Adrenal gland (tissue), 12 donors: ENCODE results near the gene GPRIN3. TPM values are rescaled to one million over a fixed set of nuclear protein-coding genes. Genes with fewer than 3 reads are reported as not detected.

Experiments
- DNase-seq, 7 donors: peaks; one replicate each; pipeline ENCODE4 v3.0.0-alpha.2; 2019 to 2020
- H3K27ac ChIP-seq, 5 donors: fragments of 200-600 bp; sonication (generic) in 4 of 5; 1 replicate in 3 of 5; 2 replicates in 2 of 5; pipeline versions ENCODE4 v1.5.1 to v1.8.0; 2016 to 2020; ENCODE audit warnings: mild to moderate bottlenecking in 1 of 5
- H3K27me3 ChIP-seq: fragments of 200-600 bp; 2 replicates; pipeline ENCODE4 v1.8.0; 2021
- H3K36me3 ChIP-seq, 2 donors: fragments of 200-600 bp; replicated peaks in 1 of 2; 1 replicate in 1 of 2; 2 replicates in 1 of 2; pipeline versions ENCODE4 v1.5.1 to v1.8.0; 2018 to 2022
- H3K4me1 ChIP-seq, 2 donors: fragments of 200-600 bp; replicated peaks in 1 of 2; 1 replicate in 1 of 2; 2 replicates in 1 of 2; pipeline versions ENCODE4 v1.5.1 to v1.8.0; 2018 to 2021
- H3K4me3 ChIP-seq, 4 donors: fragments of 200-600 bp; sonication (generic) in 3 of 4; one replicate each; pipeline ENCODE4 v1.5.1; 2016 to 2018
- H3K9me3 ChIP-seq, 3 donors: fragments of 200-600 bp; sonication (generic) in 1 of 3; replicated peaks in 1 of 3; 1 replicate in 2 of 3; 2 replicates in 1 of 3; pipeline versions ENCODE4 v1.5.1 to v1.8.0; 2016 to 2021
- CTCF ChIP-seq, 6 experiments: fragments of 450-650 bp in 4 of 6; fragments of 200-600 bp in 2 of 6; sonication (generic) in 1 of 6; IDR thresholded peaks; 1 replicate in 5 of 6; 2 replicates in 1 of 6; pipeline versions ENCODE4 v1.5.1 to v1.8.0; 2016 to 2021; ENCODE audit warnings: antibody characterized with exemption in 6 of 6, mild to moderate bottlenecking in 2 of 6, moderate library complexity in 1 of 6
- POLR2A ChIP-seq, 2 donors: fragments of 450-650 bp; IDR thresholded peaks; one replicate each; pipeline ENCODE4 v1.6.1; 2017; ENCODE audit warnings: antibody characterized with exemption in 2 of 2, mild to moderate bottlenecking in 2 of 2, moderate library complexity in 1 of 2
- WGBS, 4 donors: extraction: QIAGEN DNeasy Blood & Tissue Kit in 2 of 4; methylation state at CpG; one replicate each; pipeline versions ENCODE4 v1.1.5 to v1.1.7; 2013 to 2017; 5-methylcytosine and 5-hydroxymethylcytosine counted together
- intact Hi-C, 2 donors: fragments of 100-400 bp; cut with DNase I; formaldehyde crosslinking; loops; one replicate each; pipeline versions ENCODE4 v1.14.1 to v1.15.0; 2022 to 2023
- polyA plus RNA-seq, 3 donors: library from polyadenylated mRNA; stranded (reverse); fragments of 200-250 nt in 2 of 3; fragments of 350-450 nt in 1 of 3; fragmentation: Illumina TruSeq in 1 of 3; extraction: RNeasy Lipid Tissue Mini Kit (QIAGEN cat#74804) in 1 of 3; gene quantifications; one replicate each; pipeline ENCODE4 v1.2.3, GENCODE V29; 2013 to 2014
- total RNA-seq, 9 donors: library from RNA; depleted of rRNA in 4 of 9; stranded (reverse); fragments of >200 nt in 4 of 9; fragments of 120-200 nt in 1 of 9; fragmentation: NEBNext Ultra II Directional in 1 of 9; extraction: Animal tissue kit (Norgen Biotek cat#: 25700) in 1 of 9; gene quantifications; one replicate each; pipeline versions ENCODE4 v1.1.0 to v1.2.4, GENCODE V29; 2013 to 2023
- donor health status: healthy with polysubstance abuse.
- donor health status: Bipolar disorder and iron deficiency.
- donor health status: DM: yes; HTN: yes; CAD: no.
- donor health status: DM: no; HTN: no; CAD: no.
- donor health status: DM: no; HTN: no; CAD: no.
- donor health status: DM: yes; HTN: yes; CAD: no.

The GPRIN3 gene
- total and polyA plus RNA-seq, 12 donors, result 0.47 to 4.6 (median 2.2) TPM

- no peaks in the 10 kb centered on the region for H3K27me3 ChIP-seq
- H3K4me1 ChIP-seq, result no peaks in the 10 kb centered on the region
- no peak for TF ChIP-seq CTCF (IDR thresholded peaks at IDR 0.05)
- TF ChIP-seq POLR2A (IDR thresholded peaks at IDR 0.05), result no peak
- no peaks in the 10 kb centered on the region for H3K36me3 ChIP-seq
- H3K9me3 ChIP-seq, result no peaks in the 10 kb centered on the region
- intact Hi-C loops, result loop anchor here in 1 of 2 donors (10.0 kb wide), 1 partner anchor 213 kb away; no protein-coding TSS in a partner anchor
- DNase-seq, result no peak
- no peak overlapping the region for H3K27ac ChIP-seq
- WGBS, 4 donors, result 36 to 51% (median 44%) methylated on average over 2 of the region's 2 CpGs
- H3K4me3 ChIP-seq, result no peak overlapping the region
These were observed 85.4 kb downstream of the GPRIN3 start for GRCh38 chr4:89222170-89222569.

DNA sequence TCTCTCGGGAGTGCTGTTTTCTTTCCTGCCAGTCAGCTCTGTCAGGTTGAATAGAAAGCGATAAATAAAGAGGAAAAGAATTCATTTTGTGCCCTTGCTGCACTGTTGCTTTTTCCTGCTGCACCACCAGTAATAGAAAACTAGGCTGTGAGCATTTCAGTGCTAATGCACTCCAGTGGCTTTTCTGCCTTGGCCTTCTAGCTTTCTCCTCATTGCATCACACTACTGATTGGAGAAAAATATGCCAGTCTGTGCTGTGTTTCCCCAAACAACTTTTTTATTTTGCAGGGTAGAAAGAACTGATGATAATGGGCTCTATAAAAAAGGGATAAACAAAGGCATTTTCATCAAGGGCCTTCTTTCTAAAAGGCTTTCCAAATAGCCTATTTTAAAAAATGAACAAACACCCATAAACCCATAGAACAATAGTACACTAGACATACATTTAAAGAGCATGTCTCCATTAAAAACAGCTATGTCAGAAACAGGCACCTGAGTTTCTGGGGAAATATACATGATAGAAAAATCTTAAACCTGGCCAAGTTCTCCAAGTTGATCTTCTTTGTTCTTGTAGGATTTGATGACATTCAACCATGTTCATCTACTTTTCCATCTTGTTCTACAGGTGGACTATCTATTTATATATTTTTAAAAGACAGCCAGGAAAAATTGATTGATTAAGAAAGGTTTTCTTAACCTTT is 86.3 kb downstream of the GPRIN3 start:
- intact Hi-C loops, result loop anchor here in 1 of 2 donors (10.0 kb wide), 1 partner anchor 213 kb away; no protein-coding TSS in a partner anchor
- H3K27me3 ChIP-seq, result no peaks in the 10 kb centered on the region
- no peak for DNase-seq
- H3K4me1 ChIP-seq, result no peaks in the 10 kb centered on the region
- no peak overlapping the region for H3K27ac ChIP-seq
- H3K36me3 ChIP-seq, result no peaks in the 10 kb centered on the region
- TF ChIP-seq CTCF (IDR thresholded peaks at IDR 0.05) (no peak), POLR2A (IDR thresholded peaks at IDR 0.05) (no peak)
- no peaks in the 10 kb centered on the region for H3K9me3 ChIP-seq
- no peak overlapping the region for H3K4me3 ChIP-seq
- WGBS, 4 donors, result 82 to 91% (median 88%) methylated on average over 2 of the region's 2 CpGs

DNA sequence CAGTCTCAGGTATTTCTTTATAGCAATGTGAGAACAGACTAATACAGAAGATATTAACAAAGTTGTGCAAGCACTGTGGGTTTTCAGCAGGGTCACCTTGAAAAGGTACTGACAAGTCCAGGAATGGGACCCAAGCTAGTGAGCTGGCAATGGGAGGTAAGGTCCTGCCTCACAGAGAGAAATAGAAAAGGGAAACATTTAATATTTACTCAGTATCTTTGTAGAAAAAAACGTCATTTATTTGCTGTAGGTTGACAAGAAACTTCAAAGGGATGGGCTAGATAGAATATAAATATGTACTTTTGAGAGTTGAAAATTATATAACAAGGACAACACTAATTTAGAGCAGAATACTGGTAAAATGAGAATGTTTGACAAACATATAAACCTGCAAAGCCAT is 89.0 kb downstream of the GPRIN3 start:
- H3K36me3 ChIP-seq, result no peaks in the 10 kb centered on the region
- no peak for DNase-seq
- intact Hi-C loops, result no loop called here
- H3K9me3 ChIP-seq, result no peaks in the 10 kb centered on the region
- no peaks in the 10 kb centered on the region for H3K27me3 ChIP-seq
- no peak overlapping the region for H3K27ac ChIP-seq
- no peaks in the 10 kb centered on the region for H3K4me1 ChIP-seq
- TF ChIP-seq POLR2A (IDR thresholded peaks at IDR 0.05), result no peak
- no peak for TF ChIP-seq CTCF (IDR thresholded peaks at IDR 0.05)
- no peak overlapping the region for H3K4me3 ChIP-seq
- WGBS, 4 donors, result 48 to 65% (median 59%) methylated on average over 1 of the region's 1 CpG

- intact Hi-C loops, result no loop called here
- 44 to 80% (median 64%) methylated on average over 1 of the region's 1 CpG for WGBS, 4 donors
These were observed 90.0 kb downstream of the GPRIN3 start for GRCh38 chr4:89217604-89218003.

More at GRCh38 chr4:89217604-89218003, 90.0 kb downstream of the GPRIN3 start:
- TF ChIP-seq POLR2A (IDR thresholded peaks at IDR 0.05) (no peak), CTCF (IDR thresholded peaks at IDR 0.05) (no peak)
- Histone ChIP-seq H3K9me3 (no peaks in the 10 kb centered on the region), H3K36me3 (no peaks in the 10 kb centered on the region), H3K27me3 (no peaks in the 10 kb centered on the region), H3K4me1 (no peaks in the 10 kb centered on the region), H3K27ac (no peak overlapping the region), H3K4me3 (no peak overlapping the region)
- DNase-seq, result no peak
